GM18868 (cell line): ENCODE results near the gene TRIM4.

Experiments
- ATAC-seq: cut with Tn5 transposase; IDR thresholded peaks from one replicate; pipeline ENCODE4 v1.9.1; 2021; ENCODE audit warnings: mild to moderate bottlenecking, moderate library complexity; ENCODE audit not compliant: unreplicated experiment

The TRIM4 gene

DNA sequence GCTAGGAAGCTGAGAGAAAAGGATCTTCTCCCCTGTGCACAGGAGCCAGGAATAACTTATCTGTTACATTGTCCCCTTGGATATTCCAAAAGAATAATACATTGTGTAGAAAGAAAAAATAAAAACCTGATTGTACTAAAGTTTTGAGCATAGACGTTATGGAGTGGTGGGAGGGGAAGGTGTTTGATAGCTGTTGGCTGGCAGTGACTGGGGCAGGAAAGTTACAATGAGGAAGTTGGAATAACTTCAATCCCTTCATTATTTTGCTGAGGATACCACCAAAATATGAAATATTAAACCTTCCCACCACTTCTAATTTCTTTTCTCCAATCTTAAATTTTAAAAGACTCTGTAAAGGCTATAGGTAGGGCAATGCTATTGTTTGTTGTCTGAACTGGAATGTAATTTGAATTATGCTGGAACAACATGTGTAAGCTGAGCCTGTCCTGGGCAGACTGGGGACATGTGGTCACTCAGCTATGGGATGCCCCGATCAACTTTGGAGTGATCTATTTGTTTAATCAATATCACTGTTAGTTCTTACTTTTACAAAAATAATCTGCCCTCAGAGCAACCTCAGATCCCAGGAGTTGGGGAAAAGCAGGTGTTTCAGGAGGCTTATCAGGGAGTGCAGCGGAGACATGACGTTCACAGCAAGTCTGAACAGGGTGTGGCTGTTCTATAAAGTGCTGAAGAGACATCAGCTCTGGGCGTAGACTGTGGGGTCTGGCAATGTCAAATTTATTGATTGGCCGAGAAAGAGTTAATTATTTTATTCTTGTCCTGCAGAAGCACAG is 70.7 kb downstream of the TRIM4 start:
- ATAC-seq, result no peak

DNA sequence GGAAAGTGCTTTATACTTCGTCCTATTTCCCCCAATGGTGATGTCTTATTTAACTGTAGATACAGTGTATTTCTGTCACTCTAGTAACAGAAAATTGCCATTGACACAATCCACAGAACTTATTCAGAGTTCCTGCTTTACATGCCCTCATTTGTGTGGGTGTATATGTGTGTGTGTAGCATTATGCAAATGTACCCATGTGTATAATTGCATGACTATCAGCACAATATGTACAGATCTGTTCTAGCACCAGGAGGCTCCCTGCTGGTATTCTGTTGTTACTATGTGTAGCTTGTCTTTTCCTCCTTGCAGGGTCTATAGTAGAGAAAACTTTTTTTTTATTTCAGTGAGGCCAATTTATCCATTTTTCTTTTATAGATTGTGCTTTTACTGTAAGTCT is 75.0 kb downstream of the TRIM4 start:
- ATAC-seq, result no peak

DNA sequence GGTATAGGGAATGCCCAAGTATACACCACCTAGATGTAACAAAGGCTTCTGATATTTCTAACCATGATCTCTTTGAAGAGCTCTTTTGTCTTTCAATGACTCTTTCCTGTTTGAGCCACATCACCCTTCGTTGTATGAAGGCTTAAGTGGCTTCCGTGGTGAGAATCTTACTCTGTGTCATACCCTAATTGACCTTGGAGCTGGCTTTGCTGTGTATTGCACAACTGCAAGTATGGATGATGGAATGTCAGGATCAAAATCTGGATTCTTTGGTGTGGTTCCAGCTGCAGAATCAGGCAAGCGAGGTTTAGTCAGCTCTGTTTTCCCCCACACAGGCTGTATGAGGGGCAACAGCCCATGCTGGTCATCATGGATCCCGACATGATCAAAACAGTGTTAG is 75.5 kb downstream of the TRIM4 start:
- no peak for ATAC-seq

DNA sequence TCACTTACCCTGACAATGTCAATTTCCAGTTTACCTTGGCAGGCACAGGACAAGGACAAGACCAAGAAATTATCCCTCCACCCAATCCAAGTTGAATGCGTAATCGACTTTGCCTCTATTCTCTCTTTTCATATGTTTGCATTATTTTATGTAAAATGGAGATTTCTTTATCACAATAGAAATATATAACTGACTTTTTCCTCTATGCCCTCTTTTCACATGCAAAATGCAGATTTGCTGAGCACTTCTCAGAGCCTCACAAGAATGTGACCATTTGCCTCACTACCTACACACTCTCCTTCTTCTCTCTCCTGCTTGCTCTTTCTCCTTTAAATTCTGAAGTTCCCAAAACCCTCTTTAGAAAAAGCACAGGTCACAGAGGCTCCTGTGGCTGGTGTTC is 76.4 kb downstream of the TRIM4 start:
- ATAC-seq, result no peak
